ENCODE measurements around the gene NELFA. TPM values are rescaled to one million over a fixed set of nuclear protein-coding genes. Genes with fewer than 3 reads are reported as not detected.

The NELFA gene
- total RNA-seq (2021) (58.3 and 59.3 TPM in 2 replicates), Bru-seq, nascent RNA (percentile 81 among the genes with signal in this experiment), BruChase-seq, experiment 1, labeled RNA remaining after a 2-hour chase (percentile 89 among the genes with signal in this experiment), BruChase-seq, experiment 2, labeled RNA remaining after a 6-hour chase (percentile 87 among the genes with signal in this experiment)
- long read RNA-seq, transcript NELFA-202 (11 exons, 3,343 nt), result major isoform, 86 of 119 reads
- long read RNA-seq, partial matches to known transcripts, result 18 of 119 reads
- long read RNA-seq, other reads (novel, unspliced or antisense), result 11 of 119 reads

DNA sequence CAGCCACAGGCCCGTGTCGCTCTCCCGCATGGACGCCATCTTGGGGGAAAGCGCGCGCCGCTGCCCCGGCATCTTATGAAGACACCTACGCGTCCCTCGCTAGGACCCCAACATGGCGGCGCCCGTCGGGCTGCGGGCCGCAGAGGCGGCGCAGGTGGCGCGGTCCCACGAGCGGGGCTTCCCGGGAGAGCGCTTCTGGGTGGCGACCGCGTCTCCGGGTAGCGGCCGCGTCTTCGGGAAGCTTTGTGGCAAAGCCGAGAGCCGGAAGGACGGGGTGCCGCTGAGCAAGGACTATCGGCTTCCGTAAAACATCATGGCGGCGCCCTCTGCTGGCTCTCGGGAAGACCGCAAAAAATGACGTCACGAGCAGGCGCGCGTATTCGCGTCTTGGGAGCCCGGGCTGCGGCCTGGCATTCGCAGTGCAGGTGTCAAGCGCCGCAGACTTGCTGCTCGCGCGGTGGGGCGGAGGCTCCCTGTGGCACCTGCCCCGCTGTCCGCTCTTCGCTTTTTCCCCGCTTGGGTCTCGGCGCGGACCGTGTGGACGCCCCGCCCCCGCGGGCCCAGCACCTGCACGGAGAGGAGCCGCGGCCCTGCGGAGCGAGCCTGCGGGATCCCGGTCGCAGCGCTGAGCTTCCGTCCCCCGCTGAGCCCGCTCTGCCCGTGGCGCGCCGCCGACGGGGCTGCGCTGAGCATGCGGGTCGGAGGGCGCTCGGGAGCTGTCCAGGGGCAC is at the start of gene NELFA:
Gene NELFA (minus strand): TSS at position 54 of the 730 bp plus-strand sequence. CDS start 15 bp downstream, at position 39.
- ChIA-PET CTCF (interaction anchor here (0.5 kb wide), 1 partner anchor 241 kb away, joined by 6 read pairs; no protein-coding TSS in a partner anchor), POLR2A (ENCODE audit: low non-redundant PET) (interaction anchor here (0.6 kb wide), 1 partner anchor 42 kb away, joined by 6 read pairs; no protein-coding TSS in a partner anchor)

DNA sequence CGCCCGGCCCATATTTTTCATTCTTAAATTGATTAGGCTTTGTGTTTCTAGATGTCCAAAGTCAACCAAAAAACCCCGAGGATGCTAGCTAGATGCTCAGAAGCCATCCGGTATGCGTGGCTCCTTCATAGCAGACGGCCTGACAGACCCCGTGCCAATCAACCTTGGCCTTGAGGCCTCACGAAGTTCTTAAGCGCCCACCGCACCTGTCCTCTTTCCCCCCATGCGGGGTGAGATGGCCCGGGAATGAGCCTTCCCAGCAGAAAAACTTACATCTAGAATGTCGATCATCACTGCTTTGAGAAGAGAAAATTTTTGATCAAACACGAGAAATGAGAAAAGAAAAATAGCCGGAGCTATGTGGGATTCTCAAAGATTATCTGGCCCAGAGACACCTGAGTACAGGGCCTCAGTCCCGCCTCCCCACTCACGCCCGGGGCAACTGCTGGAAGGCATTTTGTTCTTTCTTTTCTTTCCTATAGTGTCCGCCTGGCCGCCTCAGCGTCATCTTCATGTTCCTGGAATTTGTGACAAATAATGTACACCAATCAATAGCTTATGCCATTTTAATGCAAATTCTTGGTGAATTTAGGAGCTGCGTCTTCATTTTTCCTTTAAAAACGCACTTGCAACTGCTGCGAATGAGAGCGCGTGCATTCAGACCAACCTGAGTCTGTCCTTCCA is 48.8 kb upstream of the NELFA start:
- Histone ChIP-seq H3K36me3 (ENCODE audit: insufficient read depth, low read length, poor library complexity, severe bottlenecking) (no peaks in the 10 kb centered on the region), H3K9me3 (ENCODE audit: low read depth, low read length, poor library complexity, severe bottlenecking) (no peaks in the 10 kb centered on the region), H3K27ac (ENCODE audit: low read depth, low read length, poor library complexity, severe bottlenecking) (no peak overlapping the region), H3K27me3 (replicated peaks; ENCODE audit: insufficient read depth, low read depth, low read length, poor library complexity) (peaks cover 15% of the 10 kb centered on the region), H3K4me3 (ENCODE audit: low read depth, low read length, poor library complexity, severe bottlenecking) (no peak overlapping the region), H3K4me1 (ENCODE audit: insufficient read depth, low read length, poor library complexity, severe bottlenecking) (no peaks in the 10 kb centered on the region)
- no peak for TF ChIP-seq EZH2 (IDR thresholded peaks at IDR 0.05; ENCODE audit: borderline replicate concordance, low read depth, low read length, poor library complexity, severe bottlenecking)
- TF ChIP-seq, protein P1, sequence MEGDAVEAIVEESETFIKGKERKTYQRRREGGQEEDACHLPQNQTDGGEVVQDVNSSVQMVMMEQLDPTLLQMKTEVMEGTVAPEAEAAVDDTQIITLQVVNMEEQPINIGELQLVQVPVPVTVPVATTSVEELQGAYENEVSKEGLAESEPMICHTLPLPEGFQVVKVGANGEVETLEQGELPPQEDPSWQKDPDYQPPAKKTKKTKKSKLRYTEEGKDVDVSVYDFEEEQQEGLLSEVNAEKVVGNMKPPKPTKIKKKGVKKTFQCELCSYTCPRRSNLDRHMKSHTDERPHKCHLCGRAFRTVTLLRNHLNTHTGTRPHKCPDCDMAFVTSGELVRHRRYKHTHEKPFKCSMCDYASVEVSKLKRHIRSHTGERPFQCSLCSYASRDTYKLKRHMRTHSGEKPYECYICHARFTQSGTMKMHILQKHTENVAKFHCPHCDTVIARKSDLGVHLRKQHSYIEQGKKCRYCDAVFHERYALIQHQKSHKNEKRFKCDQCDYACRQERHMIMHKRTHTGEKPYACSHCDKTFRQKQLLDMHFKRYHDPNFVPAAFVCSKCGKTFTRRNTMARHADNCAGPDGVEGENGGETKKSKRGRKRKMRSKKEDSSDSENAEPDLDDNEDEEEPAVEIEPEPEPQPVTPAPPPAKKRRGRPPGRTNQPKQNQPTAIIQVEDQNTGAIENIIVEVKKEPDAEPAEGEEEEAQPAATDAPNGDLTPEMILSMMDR (conservative IDR thresholded peaks at IDR 0.05; ENCODE audit: low read depth, low read length), result no peak
- ChIA-PET POLR2A (ENCODE audit: low non-redundant PET) (no interaction called here), CTCF (no interaction called here)
- no peak for DNase-seq (ENCODE audit: low spot score)
- no TSS peak for BruUV-seq (replicated peaks)
- intact Hi-C loops (cut with micrococcal nuclease; ENCODE audit: unreplicated experiment), result no loop called here

More for the DNA sequence above, at the start of gene NELFA:
- H3K9me3 ChIP-seq (ENCODE audit: low read depth, low read length, poor library complexity, severe bottlenecking), result no peaks in the 10 kb centered on the region
- no peaks in the 10 kb centered on the region for H3K27me3 ChIP-seq (replicated peaks; ENCODE audit: insufficient read depth, low read depth, low read length, poor library complexity)
- H3K27ac ChIP-seq (ENCODE audit: low read depth, low read length, poor library complexity, severe bottlenecking), result peak within 1 kb of the TSS; percentile 100
- no peaks in the 10 kb centered on the region for H3K4me1 ChIP-seq (ENCODE audit: insufficient read depth, low read length, poor library complexity, severe bottlenecking)
- intact Hi-C loops (cut with micrococcal nuclease; ENCODE audit: unreplicated experiment), result no loop called here
- TF ChIP-seq, protein P1 (conservative IDR thresholded peaks at IDR 0.05; ENCODE audit: low read depth, low read length), result no peak
- TF ChIP-seq EZH2 (IDR thresholded peaks at IDR 0.05; ENCODE audit: borderline replicate concordance, low read depth, low read length, poor library complexity, severe bottlenecking), result no peak
- BruUV-seq (replicated peaks), result no TSS peak
- H3K4me3 ChIP-seq (ENCODE audit: low read depth, low read length, poor library complexity, severe bottlenecking), result peak within 1 kb of the TSS; percentile 70
- peaks cover 21% of the 10 kb centered on the region for H3K36me3 ChIP-seq (ENCODE audit: insufficient read depth, low read length, poor library complexity, severe bottlenecking)
- peak; percentile 96 for DNase-seq (ENCODE audit: low spot score)

DNA sequence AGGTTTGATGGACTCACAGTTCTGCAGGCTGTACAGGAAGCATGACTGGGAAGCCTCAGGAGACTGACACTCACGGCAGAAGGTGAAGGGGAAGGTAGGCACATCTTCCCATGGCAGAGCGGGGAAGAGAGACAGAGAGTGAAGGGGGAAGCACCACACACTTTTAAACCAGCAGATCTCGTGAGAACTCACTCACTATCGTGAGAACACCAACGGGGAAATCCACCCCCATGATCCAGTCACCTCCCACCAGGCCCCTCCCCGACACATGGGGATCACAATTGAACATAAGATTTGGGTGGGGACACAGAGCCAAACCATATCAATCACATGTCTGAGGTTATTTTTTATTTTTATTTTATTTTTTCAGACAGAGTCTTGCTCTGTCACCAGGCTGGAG is 45.4 kb upstream of the NELFA start:
- DNase-seq (ENCODE audit: low spot score), result no peak
- POLR2A ChIA-PET (ENCODE audit: low non-redundant PET), result no interaction called here
- TF ChIP-seq, protein P1 (conservative IDR thresholded peaks at IDR 0.05; ENCODE audit: low read depth, low read length), result no peak
- no peak for TF ChIP-seq EZH2 (IDR thresholded peaks at IDR 0.05; ENCODE audit: borderline replicate concordance, low read depth, low read length, poor library complexity, severe bottlenecking)
- Histone ChIP-seq H3K27me3 (replicated peaks; ENCODE audit: insufficient read depth, low read depth, low read length, poor library complexity) (peaks cover 20% of the 10 kb centered on the region), H3K27ac (ENCODE audit: low read depth, low read length, poor library complexity, severe bottlenecking) (no peak overlapping the region), H3K36me3 (ENCODE audit: insufficient read depth, low read length, poor library complexity, severe bottlenecking) (no peaks in the 10 kb centered on the region), H3K9me3 (ENCODE audit: low read depth, low read length, poor library complexity, severe bottlenecking) (no peaks in the 10 kb centered on the region), H3K4me1 (ENCODE audit: insufficient read depth, low read length, poor library complexity, severe bottlenecking) (no peaks in the 10 kb centered on the region), H3K4me3 (ENCODE audit: low read depth, low read length, poor library complexity, severe bottlenecking) (no peak overlapping the region)
- intact Hi-C loops (cut with micrococcal nuclease; ENCODE audit: unreplicated experiment), result no loop called here
- CTCF ChIA-PET, result no interaction called here
- no TSS peak for BruUV-seq (replicated peaks)
